Amniotic epithelial cell (primary cell): ENCODE measurements around the gene TOM1L2.
A peak's percentile ranks its signal among the peaks of the same experiment; 100 is the strongest.

ENCODE experiments used
- DNase-seq: peaks from one replicate; pipeline ENCODE4 v3.0.0-alpha.2; 2010; ENCODE audit warnings: low read depth

TOM1L2 gene

DNA sequence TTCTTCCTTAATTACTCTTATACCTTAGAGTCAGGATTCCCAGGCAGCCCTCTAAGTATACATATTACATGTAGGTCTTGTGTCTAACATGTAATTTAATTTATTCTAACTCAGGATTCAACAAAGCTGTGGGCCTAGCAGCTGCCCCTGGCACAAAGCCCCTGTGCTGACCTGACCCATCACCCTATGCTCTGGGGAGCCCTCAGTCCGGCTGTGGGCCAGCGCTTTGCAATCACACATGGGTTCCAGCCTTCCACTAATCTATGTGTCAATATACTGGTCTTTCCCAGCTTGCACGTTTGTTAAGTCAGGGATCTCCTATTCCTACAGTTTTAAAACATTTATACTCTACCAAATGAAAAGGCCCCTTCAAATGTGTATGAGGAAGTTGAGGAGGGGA lies 72.7 kb downstream of the TOM1L2 start:
- no peak for DNase-seq

DNA sequence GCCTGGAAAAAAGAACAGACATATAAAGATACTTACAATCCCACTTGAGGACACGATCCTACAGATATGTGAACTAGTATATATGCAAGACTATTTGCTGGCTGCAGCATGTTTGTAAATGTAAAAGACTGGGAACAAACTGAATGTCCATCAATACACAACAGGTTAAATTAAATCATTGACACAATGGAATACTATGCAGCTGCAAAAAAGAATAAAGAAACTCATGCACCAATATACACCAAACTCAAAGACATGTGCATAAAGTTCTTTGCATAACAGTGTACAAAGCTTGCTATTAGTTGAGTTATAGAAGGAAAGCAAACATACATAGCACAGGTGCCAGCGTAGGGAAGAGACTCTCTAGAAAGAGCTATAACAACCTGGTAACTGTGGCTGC lies 73.5 kb downstream of the TOM1L2 start:
- DNase-seq = no peak

DNA sequence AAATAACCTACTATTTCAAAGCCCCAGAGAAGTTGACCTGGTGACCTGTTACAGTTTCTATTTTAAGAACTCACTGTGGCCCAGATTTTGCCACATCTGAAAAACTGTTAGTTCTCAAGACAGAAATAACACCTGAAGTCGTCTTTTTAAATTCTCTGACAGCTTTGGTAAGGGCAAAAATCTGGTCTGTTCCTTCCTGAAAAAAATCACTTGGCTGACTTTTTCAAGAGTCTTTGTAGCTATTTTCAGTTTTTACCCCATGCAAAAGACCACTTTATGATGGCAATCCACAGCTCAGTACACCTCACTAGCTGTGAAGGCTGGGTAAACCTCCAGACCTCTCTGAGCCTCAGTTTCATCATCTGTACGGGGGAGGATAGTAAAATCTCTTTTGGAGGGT lies 74.8 kb downstream of the TOM1L2 start:
- no peak for DNase-seq

DNA sequence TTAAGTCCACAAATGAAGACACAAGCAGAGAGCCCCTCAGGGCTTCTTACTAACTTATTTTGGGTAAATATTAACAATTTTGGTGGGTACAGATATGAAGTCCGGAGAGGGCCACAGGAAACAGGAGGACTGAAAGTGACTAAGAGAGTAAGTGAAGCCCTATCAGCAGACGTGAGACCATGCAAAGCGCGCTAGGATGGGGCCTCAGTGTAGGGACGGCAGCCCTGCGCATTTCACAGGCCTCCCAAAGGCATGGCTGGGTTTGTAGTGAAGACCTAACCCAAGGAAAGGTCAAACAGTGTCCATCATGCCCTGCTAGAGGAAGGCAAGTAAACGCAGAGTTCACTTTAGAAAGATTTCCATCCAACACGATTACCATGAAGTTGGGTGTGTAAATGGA lies 75.5 kb downstream of the TOM1L2 start:
- DNase-seq = no peak

DNA sequence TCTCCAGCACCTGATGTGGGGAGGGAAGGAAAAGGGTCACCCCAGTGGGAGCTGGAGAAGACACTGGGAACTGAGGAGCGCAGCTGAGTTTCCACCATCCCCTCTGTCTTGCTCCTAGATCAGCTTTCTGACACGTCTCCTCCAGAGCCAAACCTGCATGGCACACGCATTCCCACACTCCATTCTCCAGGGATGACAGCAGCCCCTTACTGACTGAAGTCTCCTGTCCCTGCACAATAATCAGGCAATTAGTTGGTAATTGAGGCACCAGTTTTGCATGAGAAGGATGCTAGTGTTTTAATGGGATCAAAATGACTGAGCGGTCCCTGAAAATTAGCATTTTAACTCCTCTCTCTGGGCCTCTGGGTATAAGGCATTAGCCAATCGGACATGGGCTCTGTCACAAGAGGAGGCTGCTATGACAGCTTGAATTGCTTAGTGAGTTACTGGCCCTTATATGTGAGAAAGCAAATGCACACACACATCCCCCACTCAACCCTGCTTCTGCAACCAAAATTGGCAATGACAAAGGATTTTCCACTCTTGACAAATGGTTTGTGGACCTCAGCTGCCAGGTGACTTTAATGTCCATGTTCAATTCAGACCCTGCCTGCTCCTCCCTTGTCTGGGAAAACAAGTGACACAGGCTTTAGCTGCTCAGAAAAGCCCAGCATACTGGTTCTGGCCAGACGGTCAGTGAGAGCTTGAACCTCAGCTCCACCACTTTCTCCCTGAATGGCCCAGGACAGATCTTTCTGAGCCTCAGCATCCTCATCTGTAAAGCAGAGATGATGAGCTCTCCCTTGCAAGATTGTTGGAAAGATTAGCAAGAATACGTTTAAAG lies 78.2 kb downstream of the TOM1L2 start:
- DNase-seq = no peak

DNA sequence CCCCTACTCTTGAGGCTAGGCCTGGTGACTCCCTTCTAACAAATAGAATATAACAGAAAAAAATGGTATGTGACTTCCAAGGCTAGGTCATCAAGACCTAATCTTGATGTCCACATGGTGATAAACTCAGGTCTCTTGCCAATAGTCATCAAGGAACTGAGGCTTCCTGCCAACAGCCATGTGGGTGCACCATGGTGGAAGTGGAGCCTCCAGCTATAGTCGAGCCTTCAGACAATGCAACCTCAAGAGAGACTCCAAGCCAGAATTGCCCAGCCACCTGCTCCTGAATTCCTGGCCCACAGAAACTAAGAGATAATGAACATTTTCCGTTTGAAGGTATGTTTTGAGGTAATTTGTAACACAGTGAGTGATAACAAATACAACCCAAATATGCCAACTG lies 79.5 kb downstream of the TOM1L2 start:
- DNase-seq = no peak

DNA sequence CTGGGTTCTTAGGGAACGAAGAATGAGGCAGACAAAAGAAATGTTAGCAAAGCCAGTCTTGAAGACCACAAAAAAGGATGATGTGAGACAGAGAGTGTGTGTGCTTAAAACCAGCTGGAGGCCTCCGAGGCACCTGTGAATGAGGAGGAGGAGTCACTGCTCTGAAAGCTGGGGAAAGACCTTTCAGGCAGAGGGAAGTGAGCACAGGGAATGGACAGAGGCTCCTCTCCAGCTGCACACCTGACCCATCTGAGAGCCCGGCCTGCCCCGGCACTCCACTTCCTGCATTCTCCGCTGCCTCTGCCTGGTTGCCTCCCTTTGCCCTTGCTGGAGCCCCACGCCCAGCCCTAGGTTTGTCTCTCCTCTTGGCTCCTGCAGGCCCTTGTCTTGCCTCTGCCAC lies 80.2 kb downstream of the TOM1L2 start:
- no peak for DNase-seq

DNA sequence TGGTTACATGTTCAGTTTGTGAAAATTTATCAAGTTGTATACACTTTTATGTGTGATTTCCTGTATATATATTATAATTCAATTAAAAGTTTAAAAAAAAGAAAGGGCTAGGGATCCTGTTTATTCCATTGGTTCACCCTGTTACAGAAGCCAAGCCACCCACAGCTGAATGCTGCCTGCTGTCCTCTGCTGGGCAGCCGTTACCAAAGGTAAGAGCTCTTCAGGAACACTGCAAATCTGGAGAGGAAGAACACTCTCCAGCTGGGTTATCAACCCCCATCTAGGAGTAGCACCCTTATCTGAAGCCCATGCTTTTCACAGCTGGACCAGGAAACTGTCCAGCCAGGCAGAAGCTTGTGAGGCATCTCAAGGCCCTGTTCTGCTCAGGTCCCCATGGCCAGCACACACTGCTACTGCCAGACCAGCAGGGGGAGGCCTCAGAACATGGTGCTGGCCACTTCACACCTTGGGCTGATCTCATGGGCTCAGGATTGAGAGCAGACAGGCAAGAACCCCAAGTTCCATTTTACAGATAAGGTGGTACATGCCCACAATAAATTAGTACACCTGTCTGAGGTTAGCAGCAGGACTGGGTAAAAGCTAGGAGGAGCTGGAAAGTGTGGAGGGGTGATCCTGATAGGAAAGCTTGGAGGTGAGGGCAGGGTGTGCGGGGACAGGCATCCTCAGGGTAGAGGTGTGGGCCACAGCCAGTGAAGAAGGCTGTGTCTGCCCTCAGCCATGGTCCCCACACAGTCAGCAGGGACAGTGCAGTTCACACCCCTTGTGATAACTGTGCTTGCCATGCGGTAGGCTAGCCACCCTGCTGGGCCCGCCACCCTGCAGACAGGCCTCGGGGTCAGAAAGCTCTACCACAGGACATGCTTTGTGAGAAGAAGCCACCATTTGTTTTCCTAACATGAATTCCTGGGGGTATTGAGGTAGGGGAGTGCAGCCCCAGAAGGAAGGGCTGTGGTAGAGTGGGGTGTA lies 81.1 kb downstream of the TOM1L2 start:
- peak; percentile 72 for DNase-seq

DNA sequence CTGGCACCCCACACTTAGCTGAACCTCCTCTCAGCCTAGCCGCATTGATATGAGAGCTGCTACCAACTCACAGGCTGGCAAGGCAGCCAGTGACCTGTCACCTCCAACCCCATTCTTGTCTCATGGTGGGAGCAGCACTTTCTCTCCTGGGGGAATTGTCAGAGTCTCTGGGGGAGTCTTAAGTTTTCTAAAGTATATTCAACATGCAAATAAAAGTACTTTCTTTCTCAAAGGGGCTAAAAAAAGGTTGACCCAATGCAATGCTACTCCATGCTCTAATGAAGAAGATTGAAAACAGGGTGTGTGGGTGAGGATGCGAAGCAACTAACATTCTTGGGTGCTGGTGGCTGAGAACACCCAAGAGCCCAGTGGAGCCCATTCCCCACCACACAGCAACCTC lies 82.3 kb downstream of the TOM1L2 start:
- no peak for DNase-seq

DNA sequence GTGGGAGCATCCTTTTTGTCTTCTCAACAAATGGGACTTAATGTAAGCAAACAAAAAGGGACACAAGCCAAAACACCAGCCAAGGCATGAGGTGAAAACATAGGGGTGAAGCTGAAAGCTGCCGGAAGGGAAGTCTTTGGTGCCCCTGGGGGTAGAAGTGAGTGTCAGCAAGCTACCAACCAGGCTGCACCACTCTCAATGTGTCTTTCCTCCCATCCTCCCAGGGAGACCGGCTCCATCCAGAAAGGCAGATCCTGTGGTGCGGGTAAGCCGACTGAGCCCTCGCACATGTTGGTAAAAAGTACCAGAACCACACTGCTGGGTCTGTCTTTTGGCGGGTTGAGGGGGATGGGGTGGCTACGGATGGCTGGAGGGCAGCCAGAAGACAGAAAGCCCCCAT lies 83.4 kb downstream of the TOM1L2 start:
- no peak for DNase-seq

DNA sequence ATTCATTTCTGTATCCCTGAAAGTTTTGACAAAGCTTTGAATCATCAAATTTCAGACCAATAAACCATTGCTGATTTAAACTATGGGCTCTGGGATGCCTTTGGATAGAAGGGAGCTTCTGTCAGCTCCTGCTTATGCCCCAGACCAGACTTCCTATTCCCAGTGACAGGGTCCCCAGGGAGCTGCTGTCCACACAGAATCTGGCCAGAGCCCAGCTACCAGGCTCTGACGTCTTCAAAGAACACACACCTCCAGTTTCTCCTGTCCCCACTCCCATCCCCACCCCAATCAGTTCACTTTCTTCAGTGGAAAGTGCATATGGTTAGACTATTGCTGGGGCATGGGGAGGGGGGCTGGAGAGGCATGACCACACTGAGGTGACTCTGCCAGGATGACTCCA lies 83.8 kb downstream of the TOM1L2 start:
- DNase-seq = no peak

DNA sequence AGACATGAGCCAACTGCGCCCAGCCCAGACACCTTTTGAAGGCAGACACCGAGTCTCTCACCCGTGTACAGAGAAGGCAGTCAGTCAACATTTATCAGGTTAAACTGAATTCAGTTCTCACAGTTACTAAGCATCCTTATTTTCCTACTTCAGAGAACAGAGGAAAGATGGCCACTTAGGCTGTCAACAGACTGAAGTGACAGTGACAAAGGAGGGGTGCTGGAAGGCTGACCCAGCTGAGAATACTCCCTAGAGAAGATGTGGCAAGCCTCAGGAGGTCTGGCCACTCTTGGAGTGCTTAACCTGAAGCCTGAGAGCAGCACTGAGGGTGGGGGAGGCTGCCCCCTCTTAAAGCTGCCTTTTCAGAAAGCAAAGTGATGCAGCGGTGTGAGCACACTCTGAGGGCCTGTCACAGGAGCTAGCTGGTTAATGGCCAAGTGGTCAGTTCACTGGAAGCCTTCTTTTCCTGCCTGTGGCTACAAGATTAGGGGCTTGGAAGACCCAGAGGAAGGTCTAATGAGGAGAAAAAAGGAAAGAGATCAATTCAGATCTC lies 84.4 kb downstream of the TOM1L2 start:
- DNase-seq = no peak

DNA sequence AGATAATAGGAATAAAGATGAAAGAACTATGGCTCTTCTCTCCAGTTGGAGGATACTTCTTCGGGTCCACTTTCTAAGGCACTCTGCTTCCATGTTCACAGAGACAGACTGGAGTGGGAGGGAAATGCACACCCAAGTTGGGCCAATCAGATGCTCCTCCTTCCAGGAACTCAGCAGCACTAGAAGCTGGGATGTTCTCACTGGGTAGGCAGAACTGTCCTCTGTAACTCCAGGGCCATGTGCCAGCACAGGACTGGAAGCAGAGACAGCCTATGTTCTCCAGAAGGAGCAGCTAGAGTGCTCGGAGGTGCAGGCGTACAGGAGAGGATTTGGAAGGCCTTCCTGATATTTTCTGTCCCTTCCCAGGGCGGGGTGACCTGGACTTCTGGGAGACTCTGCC lies 85.5 kb downstream of the TOM1L2 start:
- no peak for DNase-seq

DNA sequence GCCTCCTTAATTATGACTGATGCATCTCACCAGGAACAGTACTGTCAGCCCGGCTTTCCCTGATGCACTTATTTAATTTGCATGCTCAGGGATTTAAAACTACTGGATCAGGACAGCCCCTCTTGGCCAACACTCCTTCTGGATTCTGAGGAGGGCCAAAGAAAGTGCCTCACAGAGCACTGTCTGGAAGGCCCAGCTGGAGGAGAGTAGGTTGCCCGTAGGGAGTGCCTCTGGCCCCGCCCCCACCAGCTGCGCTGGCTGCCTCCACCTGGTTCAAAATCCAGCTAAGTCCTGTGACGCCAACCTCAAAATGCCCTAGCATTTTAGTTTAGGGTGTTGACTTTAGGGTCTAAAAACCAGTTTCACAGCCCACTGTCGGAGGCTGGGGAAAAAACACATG lies 86.0 kb downstream of the TOM1L2 start:
- DNase-seq = no peak

DNA sequence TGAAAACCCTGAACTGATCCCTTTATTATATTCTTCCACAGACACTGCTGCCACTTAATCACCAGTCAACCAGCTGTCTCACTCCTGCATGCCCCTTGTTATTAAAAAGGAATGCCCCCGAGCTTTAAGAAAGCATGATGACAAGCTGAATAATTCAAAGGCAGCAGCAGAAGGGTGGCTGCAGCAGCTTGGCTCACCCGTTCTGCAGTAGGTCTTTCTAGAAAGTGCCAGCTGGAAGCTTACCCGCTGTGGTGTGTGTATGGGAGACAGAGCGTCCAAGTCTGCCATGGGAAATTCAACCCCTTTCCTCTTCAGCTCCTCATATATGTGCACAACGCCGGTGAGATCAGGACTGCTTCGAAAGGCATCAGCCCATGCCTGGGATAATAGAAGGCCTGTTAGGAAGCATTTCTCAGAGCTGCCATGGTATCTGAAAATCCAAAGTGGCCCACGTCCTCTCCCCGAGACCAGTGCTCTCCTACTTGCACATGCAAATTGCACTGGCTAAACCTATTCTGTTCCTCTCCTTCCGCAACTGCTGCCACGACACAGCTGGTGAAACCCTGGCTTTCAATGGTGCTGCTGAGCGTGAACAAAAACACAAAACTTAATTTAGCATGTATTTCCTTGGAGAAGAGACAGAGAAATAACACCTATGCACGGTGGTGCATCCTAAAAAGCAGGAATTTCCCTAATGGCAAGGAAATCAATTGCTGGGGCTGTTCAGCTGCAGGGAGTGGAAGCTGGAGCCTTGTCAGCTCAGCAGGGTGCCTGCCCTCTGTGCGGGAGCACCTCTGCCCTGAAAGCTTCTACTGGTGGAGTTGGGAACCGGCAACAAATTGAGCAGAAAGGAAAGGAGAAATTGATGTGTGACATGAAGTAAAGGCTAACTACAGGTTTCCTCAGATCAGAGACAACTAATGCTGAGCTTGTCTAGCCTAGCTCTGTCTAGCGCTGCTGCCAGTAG lies 87.5 kb downstream of the TOM1L2 start:
- no peak for DNase-seq

DNA sequence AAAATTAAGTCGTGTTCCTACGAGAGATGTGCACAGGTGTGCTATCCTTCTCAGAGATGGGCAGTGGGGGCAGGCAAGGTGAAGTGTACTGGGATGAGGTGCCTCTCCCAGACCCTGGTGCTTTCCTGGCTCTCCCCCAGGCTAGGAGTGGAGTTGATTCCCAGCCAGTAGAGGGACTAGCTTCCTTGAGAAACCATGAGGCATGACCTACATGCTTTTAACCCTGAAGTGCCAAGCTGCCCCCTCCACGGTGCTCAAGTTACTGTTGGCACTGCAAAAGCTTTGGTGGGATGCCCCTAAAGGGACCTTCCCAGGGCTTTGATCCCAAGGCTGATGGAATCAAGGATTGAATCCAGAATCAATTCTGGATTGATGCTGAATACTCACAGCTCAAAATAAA lies 88.4 kb downstream of the TOM1L2 start:
- DNase-seq = no peak

DNA sequence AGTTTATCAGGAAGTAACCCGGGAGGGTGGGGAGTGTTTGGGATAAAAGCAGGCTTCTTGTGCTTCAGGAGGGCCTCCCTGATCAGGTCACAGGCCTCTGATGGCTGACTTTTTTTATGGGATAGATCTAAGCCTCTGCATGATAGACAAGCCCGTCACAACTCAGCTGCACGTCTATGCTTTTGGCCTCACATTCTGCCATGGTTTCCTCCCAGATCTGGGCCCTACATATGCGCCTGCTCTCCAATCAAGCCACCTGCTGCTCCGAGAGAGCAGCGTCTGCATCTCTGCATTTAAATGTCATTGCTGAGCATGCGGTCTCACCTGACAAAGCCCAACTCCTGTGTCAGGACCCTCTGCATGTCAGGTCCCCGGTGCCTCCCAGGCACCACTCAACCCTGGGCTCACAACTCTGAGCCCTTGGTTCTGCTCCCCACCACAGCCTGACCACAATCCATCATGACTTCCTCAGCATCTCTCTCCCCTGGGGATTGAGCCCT lies 90.1 kb downstream of the TOM1L2 start:
- DNase-seq = no peak

DNA sequence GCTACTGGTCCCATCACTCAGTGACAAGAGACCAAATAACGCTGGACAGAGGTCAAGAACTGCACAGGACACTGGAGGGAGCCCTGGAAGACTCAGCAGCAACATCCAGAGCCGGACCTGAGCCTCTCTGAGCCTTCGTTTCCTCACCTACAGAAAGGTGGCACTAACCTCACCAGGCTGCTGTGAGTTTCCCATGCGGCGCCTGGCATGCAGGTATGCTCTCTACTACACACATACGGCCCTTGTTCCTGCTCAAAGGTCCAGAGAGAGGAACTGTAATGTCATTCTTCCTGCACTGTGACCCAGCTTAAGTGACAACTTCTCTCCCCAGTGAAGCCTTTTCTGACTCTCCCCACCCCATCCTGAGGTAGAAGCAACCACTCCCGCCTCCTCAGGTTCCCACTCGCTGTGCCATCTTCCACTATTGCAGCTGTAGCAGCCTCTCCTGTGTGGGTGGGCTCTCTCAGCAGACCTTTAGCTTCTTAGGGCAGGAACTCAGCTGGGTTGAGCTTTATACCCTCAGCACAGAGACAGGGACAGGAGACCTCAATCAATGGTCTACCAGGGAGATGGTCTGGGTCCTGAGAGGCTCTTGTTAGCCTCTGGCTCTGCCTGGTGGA lies 91.5 kb downstream of the TOM1L2 start:
- no peak for DNase-seq

DNA sequence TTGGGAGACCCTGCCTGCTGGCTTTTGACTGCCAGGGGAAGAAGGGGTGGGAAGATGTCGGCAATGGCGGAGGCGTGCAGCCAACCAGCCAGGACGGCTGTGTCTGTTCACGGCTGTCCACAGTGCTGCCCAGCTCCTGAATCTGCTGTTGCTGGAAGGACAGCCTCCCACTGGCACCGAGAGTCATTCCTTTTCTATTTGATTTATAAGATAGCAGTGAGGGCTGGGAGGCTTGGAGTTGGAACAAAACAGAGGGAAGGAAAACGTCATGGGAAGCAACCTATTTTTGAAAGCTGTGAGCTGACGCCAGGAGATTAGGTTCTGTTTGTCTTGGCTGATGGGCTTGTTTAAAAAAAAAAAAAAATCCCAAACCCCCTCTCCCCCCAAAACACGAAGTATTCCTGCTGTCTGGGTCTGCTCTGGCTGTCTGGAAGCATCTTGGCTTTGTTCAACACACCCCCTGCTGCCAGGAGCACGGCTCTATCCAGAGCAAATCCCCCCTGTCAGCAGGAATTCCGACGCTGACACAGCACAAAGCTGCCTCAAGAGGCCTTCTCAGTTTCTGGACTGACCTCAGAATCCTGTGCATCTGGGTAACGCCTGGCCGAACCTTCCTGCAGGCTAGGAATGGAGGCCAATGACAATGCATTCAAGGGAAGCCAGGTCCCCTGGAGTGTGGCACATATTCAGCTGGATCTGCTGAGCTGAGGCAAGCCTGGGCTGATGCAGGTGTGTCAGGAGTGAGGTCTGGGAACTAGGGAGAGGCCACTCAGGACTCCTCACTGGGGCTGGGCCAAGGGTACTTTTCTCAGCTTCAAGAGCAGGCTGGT lies 94.5 kb downstream of the TOM1L2 start:
- DNase-seq = peak; percentile 88

DNA sequence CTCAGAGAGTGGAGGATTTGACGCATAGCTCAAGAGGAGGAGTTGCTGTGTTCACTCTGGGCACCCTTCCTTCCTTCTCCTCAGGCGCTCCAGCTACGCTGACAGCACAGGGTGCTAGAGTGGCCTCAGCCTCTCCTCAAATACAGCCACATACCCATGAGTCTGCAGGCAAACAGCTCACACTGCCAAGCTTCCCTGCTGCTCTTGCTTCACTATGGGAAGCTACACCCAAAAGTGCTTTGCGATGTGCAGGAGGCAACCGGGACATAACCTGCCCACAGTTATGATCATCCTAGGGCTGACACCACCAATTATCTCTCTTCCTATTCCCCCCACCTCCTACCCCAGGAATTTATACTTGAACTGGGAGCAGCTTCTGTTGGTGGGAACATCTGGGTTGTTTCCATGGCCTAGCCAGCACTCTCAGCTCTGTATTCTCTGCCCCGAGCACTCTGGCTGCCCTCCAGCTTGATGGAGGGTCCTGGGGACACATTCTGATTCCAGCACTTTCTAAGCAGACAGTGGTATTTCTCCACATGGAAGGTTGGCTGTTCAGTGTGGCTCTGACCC lies 95.2 kb downstream of the TOM1L2 start:
- DNase-seq = peak; percentile 60
